ENCODE data around the gene TMEM14A. TPM values are rescaled to one million over a fixed set of nuclear protein-coding genes. Genes with fewer than 3 reads are reported as not detected.
A peak's percentile ranks its signal among the peaks of the same experiment; 100 is the strongest.

TMEM14A gene
- total and polyA plus RNA-seq, 3 donors from 2014 or later, result 23.7 to 33.4 (median 27.4) TPM

- no peaks in the 10 kb centered on the region for H3K9me3 ChIP-seq
- no peaks in the 10 kb centered on the region for H3K36me3 ChIP-seq (ENCODE audit: low read depth, missing control alignments)
- TF ChIP-seq CTCF (IDR thresholded peaks at IDR 0.05) (peak in 2 of 3 experiments; percentile 11 to 14), POLR2A (IDR thresholded peaks at IDR 0.05) (no peak)
- peaks cover 23% of the 10 kb centered on the region for H3K4me1 ChIP-seq
- whole genome bisulfite sequencing, 2 donors, result 56 to 78% methylated on average over 13 of the region's 13 CpGs
- intact Hi-C loops (cut with DNase I; ENCODE audit: low total_unique reads), result no loop called here
- no peaks in the 10 kb centered on the region for H3K27me3 ChIP-seq
- peak; percentile 88 for DNase-seq
- H3K27ac ChIP-seq, result peak overlapping the region; percentile 60 to 73
- no peak overlapping the region for H3K4me3 ChIP-seq
Measured at GRCh38 chr6:52724406-52725121, 53.7 kb downstream of the TMEM14A start.

GRCh38 chr6:52725143-52725534, 54.2 kb downstream of the TMEM14A start:
- H3K36me3 ChIP-seq (ENCODE audit: low read depth, missing control alignments), result no peaks in the 10 kb centered on the region
- no peaks in the 10 kb centered on the region for H3K9me3 ChIP-seq
- intact Hi-C loops (cut with DNase I; ENCODE audit: low total_unique reads), result no loop called here
- 53 to 58% methylated on average over 3 of the region's 3 CpGs for WGBS, 2 donors
- DNase-seq, result no peak
- no peak overlapping the region for H3K4me3 ChIP-seq
- no peaks in the 10 kb centered on the region for H3K27me3 ChIP-seq
- TF ChIP-seq CTCF (IDR thresholded peaks at IDR 0.05), result no peak
- TF ChIP-seq POLR2A (IDR thresholded peaks at IDR 0.05), result no peak
- H3K27ac ChIP-seq, result peak overlapping the region; percentile 60 to 73
- peaks cover 28% of the 10 kb centered on the region for H3K4me1 ChIP-seq

DNA sequence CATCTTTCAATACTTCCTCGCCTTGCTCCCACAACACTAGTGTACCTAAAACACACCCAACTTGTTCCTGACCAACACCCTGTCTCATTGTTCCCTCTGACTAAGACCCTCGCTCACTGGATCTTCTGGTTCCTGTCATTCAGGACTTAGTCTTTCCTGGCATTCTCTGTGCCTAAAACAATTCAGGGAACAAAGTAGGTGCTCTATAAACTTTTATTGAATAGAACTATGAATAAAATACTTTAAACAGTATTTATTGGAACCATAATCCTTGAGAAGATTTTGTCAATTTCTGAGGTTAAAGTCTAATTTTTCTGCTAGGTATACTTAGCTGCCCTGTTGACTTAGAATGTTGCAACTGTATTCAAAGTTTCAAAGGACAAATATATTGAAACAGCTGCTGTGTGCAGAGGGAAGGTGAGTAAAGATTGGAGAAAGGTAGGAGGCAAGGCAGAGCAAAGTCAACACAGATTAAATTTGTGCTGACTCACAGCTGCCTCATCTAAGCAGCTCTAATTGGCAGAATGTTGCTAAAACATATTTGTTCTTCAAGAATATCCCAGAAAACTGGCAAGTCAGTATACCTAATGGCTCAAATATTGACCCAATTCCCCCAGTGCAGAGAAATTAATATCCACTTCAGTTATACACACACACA, 54.8 kb downstream of the TMEM14A start:
- Histone ChIP-seq H3K27ac (no peak overlapping the region), H3K36me3 (ENCODE audit: low read depth, missing control alignments) (no peaks in the 10 kb centered on the region), H3K27me3 (no peaks in the 10 kb centered on the region), H3K4me3 (no peak overlapping the region), H3K4me1 (peaks cover 28% of the 10 kb centered on the region), H3K9me3 (no peaks in the 10 kb centered on the region)
- intact Hi-C loops (cut with DNase I; ENCODE audit: low total_unique reads), result no loop called here
- 81 to 88% methylated on average over 2 of the region's 2 CpGs for WGBS, 2 donors
- DNase-seq, result no peak
- TF ChIP-seq POLR2A (IDR thresholded peaks at IDR 0.05) (no peak), CTCF (IDR thresholded peaks at IDR 0.05) (no peak)

GRCh38 chr6:52726193-52726542, 55.3 kb downstream of the TMEM14A start:
- H3K9me3 ChIP-seq, result no peaks in the 10 kb centered on the region
- H3K4me1 ChIP-seq, result peaks cover 28% of the 10 kb centered on the region
- intact Hi-C loops (cut with DNase I; ENCODE audit: low total_unique reads), result no loop called here
- 89 to 94% methylated on average over 2 of the region's 2 CpGs for WGBS, 2 donors
- TF ChIP-seq CTCF (IDR thresholded peaks at IDR 0.05) (no peak), POLR2A (IDR thresholded peaks at IDR 0.05) (no peak)
- no peak overlapping the region for H3K4me3 ChIP-seq
- no peak for DNase-seq
- H3K27me3 ChIP-seq, result no peaks in the 10 kb centered on the region
- H3K36me3 ChIP-seq (ENCODE audit: low read depth, missing control alignments), result no peaks in the 10 kb centered on the region
- H3K27ac ChIP-seq, result no peak overlapping the region

Measured in testis (tissue), 3 donors.